Activated CD8-positive, alpha-beta T cell treated with anti-CD3 and anti-CD28 coated beads for 36 hours (primary cell): ENCODE results near the gene ELMOD1. TPM values are rescaled to one million over a fixed set of nuclear protein-coding genes. Genes with fewer than 3 reads are reported as not detected.

Source experiments
- ATAC-seq: fragments of 200-7000 bp; cut with Tn5 transposase; one replicate; pipeline ENCODE4 v1.10.0; 2021; ENCODE audit warnings: mild to moderate bottlenecking, moderate library complexity
- CTCF ChIA-PET: fragments of 350-600 bp; sonication (Branson Sonifier 250); formaldehyde crosslinking; loops from one replicate; lab custom pipeline; 2021; ENCODE audit warnings: antibody characterized with exemption; lab: Charles Lee
- POLR2A ChIA-PET: fragments of 350-600 bp; sonication (Branson Sonifier 250); formaldehyde crosslinking; loops from one replicate; lab custom pipeline; 2021; ENCODE audit warnings: antibody characterized with exemption; lab: Charles Lee
- DNase-seq: peaks from one replicate; pipeline ENCODE4 v3.0.0-alpha.2; 2020
- H3K27ac Mint-ChIP-seq: one replicate; pipeline ENCODE4 v1.8.0; 2021; ENCODE audit warnings: mild to moderate bottlenecking, mixed read lengths
- H3K27me3 Mint-ChIP-seq: one replicate; pipeline ENCODE4 v1.8.0; 2021; ENCODE audit warnings: mixed read lengths
- H3K36me3 Mint-ChIP-seq: one replicate; pipeline ENCODE4 v1.8.0; 2021; ENCODE audit warnings: low read depth, mixed read lengths
- H3K4me1 Mint-ChIP-seq: one replicate; pipeline ENCODE4 v1.8.0; 2021; ENCODE audit warnings: low read depth, mixed read lengths
- H3K4me3 Mint-ChIP-seq: one replicate; pipeline ENCODE4 v1.8.0; 2021; ENCODE audit warnings: mild to moderate bottlenecking, moderate library complexity, mixed read lengths
- H3K9me3 Mint-ChIP-seq: one replicate; pipeline ENCODE4 v1.8.0; 2021; ENCODE audit warnings: mixed read lengths
- CTCF ChIP-seq: fragments of 200-600 bp; IDR thresholded peaks from one replicate; pipeline ENCODE4 v1.8.0; 2022; ENCODE audit warnings: antibody characterized with exemption, mild to moderate bottlenecking
- intact Hi-C: fragments of 100-400 bp; cut with micrococcal nuclease; formaldehyde crosslinking; loops from one replicate; pipeline ENCODE4 v1.10.0; 2022
- total RNA-seq, 2 experiments: library from RNA; stranded (reverse); gene quantifications; one replicate each; pipeline ENCODE4 v1.2.3, GENCODE V29; 2021

ELMOD1 gene
- total RNA-seq, 2 experiments from 2014 or later: not detected

DNA sequence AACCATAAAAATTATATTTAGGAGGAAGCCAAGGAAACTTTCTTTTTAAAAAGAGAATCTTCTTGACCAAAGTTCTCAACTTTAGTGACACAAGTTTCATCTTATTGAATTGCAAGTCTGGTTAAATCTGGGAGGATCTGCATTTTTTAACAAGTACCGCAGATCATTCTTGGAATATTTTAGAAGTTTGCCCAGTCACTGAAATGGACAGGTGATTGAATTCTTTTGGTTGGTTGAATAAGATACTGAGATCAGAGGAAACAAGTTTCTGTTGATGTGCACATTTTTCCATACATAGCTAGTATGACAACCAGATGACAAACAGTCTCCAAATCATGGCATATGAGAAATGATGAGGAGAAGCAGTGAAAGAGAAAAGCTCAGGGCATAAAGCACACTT lies 70.7 kb downstream of the ELMOD1 start:
- TF ChIP-seq CTCF: no peak
- DNase-seq: no peak
- Mint-ChIP-seq H3K36me3 (no peaks in the 10 kb centered on the region), H3K27me3 (peaks cover 6% of the 10 kb centered on the region), H3K4me3 (no peak overlapping the region), H3K4me1 (no peaks in the 10 kb centered on the region), H3K27ac (no peak overlapping the region), H3K9me3 (no peaks in the 10 kb centered on the region)
- intact Hi-C loops: no loop called here
- POLR2A ChIA-PET: no interaction called here
- CTCF ChIA-PET: no interaction called here
- ATAC-seq: no peak

- no peak for TF ChIP-seq CTCF
- intact Hi-C loops: no loop called here
- no peaks in the 10 kb centered on the region for H3K36me3 Mint-ChIP-seq
- POLR2A ChIA-PET: no interaction called here
- no peak for ATAC-seq
- no peaks in the 10 kb centered on the region for H3K9me3 Mint-ChIP-seq
- H3K27ac Mint-ChIP-seq: no peak overlapping the region
- no peak overlapping the region for H3K4me3 Mint-ChIP-seq
- DNase-seq: no peak
- CTCF ChIA-PET: interaction anchor here (1.1 to 1.2 kb wide), 2 partner anchors 23 to 24 kb away, joined by 3 read pairs; no protein-coding TSS in a partner anchor
- no peaks in the 10 kb centered on the region for H3K4me1 Mint-ChIP-seq
- peaks cover 7% of the 10 kb centered on the region for H3K27me3 Mint-ChIP-seq
Observed at GRCh38 chr11:107665018-107665417, 74.1 kb downstream of the ELMOD1 start.

- H3K36me3 Mint-ChIP-seq: no peaks in the 10 kb centered on the region
- no peaks in the 10 kb centered on the region for H3K4me1 Mint-ChIP-seq
Observed at GRCh38 chr11:107666911-107667613, 76.1 kb downstream of the ELMOD1 start.

DNA sequence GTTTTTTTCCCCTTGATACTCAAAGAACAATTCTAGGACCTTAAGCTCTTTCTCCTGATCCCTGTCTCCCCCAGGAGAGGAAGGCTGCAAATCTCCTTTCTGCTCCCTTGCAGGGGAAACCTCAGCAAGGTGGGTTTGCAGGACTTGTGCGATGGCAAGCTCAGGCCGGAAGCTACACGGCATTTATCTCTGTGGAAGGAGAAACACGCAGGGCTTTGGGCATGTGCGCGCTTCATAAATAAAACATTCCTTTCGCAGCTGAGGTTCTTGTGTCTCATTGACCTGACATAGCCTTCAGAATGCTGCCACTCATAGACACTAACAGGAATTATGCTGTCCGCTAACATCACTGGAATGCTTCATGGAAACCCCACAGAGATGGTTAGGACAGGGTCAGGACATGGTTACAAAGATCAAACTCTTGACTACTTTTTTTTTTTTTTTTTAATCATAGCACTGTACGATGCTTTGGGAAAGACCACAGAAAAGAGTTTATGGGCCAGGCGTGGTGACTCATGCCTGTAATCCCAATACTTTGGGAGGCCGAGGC lies 78.3 kb downstream of the ELMOD1 start:
- Mint-ChIP-seq H3K4me3 (no peak overlapping the region), H3K27me3 (peaks cover 3% of the 10 kb centered on the region), H3K4me1 (no peaks in the 10 kb centered on the region), H3K36me3 (no peaks in the 10 kb centered on the region), H3K9me3 (no peaks in the 10 kb centered on the region), H3K27ac (no peak overlapping the region)
- DNase-seq (no peak), ATAC-seq (no peak)
- CTCF ChIA-PET: interaction anchor here (2.3 kb wide), 1 partner anchor 20 kb away, joined by 13 read pairs; no protein-coding TSS in a partner anchor
- intact Hi-C loops: no loop called here
- POLR2A ChIA-PET: no interaction called here
- TF ChIP-seq CTCF: no peak

More at GRCh38 chr11:107666911-107667613, 76.1 kb downstream of the ELMOD1 start:
- H3K4me3 Mint-ChIP-seq: no peak overlapping the region
- no peak for TF ChIP-seq CTCF
- no peaks in the 10 kb centered on the region for H3K9me3 Mint-ChIP-seq
- intact Hi-C loops: no loop called here
- no peak for DNase-seq
- ChIA-PET POLR2A (no interaction called here), CTCF (interaction anchor here (1.1 to 2.1 kb wide), 2 partner anchors 16 to 23 kb away, joined by 3 to 8 read pairs; no protein-coding TSS in a partner anchor)
- no peak overlapping the region for H3K27ac Mint-ChIP-seq
- peaks cover 4% of the 10 kb centered on the region for H3K27me3 Mint-ChIP-seq
- no peak for ATAC-seq
